NCI-H2196 treated with DMSO at 0.1 percent for 48 hours (cell line): ENCODE data around the gene ZNF814.
"Not testable (repeated sequence)": the region's sequence is repeated elsewhere in the genome, so short reads cannot be mapped to it uniquely, and the experiment has no call there.

Experiments
- DNase-seq: peaks from one replicate; lab custom pipeline; 2025; ENCODE audit not compliant: unreplicated experiment; lab: John Stamatoyannopoulos, UW

Gene ZNF814

DNA sequence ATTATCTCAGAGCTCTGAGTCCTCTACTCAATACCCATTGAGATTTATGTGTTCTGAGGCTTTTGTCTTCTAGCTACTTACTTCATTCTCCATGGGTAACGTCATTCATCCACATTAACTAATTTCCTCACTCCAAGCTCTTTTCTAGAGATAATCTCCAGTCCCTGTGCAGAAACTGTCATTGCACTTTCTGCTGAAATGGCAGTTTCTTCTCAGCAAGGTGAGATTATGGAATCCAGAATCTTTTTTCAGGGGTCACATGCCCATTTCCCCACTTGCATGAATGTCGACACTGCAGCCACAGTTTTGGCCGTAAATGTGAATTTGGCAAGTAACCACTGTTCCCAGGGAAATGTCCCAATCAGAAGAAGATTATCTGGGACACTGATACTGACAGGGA is 26.5 kb downstream of the ZNF814 start:
- DNase-seq: not testable (repeated sequence)

DNA sequence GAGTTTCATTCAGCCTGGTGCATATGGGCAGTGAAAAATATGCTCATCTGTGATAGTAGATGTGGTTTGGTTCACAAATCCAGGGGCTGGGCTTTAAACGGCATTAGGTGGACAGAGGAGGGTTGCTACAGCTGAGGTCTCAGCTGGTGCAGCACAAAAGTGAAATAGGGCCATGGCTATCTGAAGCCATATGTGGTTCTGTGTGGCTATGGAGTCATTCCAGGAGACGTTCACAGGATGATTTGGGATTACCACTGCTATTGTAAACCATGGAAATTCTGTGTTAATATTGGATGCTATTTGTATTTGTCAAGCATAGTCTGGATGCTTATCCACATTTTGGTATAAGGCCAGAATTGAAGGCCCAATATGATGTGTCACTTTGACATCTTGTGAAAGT is 34.7 kb downstream of the ZNF814 start:
- DNase-seq: not testable (repeated sequence)

DNA sequence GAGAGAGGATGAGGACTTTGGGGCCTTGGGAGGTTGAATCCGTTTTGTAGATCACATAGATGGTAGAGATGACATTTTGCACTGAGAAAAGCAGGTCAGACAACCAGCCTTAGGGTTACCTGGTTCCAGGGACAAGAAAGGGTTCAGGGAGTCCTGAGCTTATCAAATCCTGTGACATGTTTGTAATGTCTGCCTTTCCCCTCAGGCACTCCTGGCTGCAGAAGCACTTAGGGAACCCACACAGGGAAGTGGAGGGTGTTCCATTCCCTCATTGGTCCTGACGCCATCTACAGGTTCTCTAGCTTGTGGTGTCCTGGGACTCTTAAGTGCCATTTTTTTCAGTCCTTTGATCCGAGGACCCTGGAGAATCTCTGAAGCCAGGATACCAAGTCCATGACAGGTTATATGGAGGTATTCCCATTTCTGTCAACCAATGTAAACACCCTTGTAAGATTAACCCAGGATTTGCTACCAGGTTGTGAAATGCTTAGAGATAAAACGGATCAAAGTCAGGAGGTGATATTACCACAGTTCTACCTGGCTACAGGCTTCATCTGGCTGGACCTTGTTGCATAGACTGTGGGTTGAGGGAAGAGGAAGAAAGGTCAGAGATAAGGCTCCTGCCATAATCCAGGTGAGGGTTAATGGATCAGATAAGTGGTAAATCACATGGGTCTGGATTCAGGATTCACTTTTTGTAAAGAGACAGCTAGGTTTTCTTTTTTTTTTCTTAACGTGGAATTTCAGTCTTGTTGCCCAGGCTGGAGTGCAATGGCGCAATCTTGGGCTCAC is 36.8 kb downstream of the ZNF814 start:
- not testable (repeated sequence) for DNase-seq

DNA sequence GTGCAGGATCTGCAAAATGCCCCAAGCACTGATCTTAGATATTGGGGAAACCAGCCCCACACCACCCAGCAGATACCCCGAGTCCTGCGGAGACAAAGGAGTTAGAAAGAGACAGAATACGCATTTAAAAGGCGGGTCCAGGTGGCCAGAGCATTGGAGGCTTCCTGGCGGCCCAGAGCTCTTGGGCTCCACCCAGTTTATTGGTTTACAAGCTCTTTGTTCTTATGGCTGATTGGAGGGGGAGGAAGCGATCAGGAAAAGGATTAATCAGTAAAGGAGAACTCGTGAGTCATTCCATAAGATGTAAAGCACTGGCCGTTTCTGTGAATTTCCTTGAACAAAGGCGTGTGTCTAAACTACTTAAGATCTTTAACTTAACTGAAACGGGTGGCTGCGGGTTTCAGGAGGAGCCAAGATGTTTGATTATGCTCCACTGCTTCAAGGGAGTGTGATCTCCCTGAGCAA is 38.3 kb downstream of the ZNF814 start:
- DNase-seq: no peak

DNA sequence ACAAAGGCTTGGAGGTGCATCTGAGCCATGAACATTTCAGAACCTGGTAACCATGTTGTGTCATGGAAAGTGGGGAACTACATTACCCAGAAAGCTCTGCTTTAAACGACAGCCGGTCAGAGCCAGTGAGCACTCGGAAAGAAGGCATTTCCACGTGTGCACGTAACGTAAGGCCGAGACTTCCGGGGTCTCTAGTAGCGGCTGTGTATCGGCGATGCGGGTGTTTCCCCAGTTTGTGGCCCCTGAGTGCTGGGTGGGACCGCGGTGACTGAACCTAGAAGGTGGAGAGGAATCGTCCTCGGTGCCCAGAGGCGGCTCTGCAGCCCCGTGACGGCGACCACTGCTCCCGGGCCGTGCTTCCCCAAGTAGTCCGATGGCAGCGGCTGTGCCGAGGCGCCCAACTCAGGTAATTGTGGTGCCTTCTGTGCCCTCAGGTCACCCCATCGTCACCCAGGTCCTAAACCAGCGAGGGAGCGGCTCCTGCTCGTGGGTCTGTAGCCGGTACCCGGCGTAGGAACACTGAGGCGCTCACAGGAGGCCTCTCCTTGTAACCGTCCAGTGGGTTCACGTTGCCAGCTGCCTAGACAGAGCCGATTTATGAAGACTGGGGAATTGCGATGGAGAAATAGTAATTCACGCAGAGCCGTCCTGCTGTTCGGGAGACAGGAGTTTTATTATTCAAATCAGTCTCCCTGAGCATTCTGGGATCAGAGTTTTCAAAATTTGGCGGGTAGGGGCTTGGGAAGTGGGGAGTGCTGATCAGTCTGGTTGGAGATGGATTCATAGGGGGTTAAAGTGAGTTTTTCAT is 39.0 kb downstream of the ZNF814 start, which contains the start of gene ZNF587:
TSS of gene ZNF587 (plus strand) at position 194 of the 808 bp plus-strand sequence. CDS start at position 374, 180 bp downstream.
- DNase-seq: peak; percentile 51

DNA sequence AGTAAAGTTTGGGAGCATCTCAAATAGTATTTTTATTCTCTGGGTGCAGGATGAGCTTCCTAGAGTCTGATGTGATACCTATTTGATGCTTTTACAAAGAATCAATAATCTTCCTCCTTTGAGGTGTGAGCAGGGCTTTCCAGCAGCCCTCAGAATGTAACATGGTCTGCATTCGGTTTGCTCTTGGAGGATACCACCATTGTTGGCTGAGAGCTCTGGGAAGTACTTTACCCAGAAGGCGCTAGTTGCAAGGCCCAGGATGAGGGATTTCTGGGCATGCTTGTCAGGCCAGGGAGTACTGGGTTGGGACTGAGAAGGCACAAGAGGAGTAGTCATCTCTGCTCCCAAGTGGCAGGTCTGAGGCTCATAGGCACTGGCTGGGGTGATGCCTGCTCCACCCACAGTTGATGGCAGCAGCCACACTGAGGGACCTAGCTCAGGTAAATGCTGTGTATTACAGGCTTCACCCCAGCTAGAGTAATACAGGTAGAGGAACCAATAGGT is 39.6 kb downstream of the ZNF814 start:
- not testable (repeated sequence) for DNase-seq

DNA sequence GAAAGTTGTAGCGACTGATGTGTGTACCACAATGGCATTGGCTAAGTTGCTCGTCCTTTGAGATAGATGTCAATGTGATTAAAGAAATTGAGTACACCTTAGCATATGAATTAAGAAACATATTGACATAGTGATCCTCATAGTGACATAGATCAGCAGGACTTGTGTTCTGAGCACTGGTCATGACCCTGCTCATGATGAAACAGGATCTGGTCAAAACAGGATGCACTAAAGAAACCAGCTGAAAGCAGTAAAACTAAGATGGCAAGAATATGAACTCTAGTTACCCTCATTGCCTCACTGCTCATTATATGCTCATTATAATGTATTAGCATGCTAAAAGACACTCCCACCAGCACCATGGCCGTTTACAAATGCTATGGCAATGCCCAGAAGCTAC is 41.7 kb downstream of the ZNF814 start:
- not testable (repeated sequence) for DNase-seq

DNA sequence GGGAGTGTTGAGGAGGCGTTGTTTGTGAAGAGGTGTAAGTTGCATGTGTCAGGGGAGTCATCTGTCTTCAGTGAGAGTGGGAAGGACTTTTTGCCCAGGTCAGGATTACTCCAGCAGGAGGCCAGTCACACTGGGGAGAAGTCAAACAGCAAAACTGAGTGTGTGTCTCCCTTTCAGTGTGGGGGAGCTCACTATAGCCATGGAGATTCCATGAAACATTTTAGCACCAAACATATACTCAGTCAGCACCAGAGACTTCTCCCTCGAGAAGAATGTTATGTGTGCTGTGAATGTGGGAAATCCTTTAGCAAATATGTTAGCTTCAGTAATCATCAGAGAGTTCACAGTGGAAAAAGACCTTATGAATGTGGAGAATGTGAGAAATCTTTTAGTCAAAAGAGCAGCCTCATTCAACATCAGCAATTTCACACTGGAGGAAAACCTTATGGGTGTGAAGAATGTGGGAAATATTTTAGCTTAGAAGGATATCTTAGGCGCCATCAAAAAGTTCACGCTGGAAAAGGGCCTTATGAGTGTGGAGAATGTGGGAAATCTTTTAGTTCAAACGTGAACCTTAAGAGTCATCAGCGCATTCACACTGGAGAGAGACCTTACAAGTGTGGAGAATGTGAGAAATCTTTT is 47.6 kb downstream of the ZNF814 start:
- DNase-seq: no peak

DNA sequence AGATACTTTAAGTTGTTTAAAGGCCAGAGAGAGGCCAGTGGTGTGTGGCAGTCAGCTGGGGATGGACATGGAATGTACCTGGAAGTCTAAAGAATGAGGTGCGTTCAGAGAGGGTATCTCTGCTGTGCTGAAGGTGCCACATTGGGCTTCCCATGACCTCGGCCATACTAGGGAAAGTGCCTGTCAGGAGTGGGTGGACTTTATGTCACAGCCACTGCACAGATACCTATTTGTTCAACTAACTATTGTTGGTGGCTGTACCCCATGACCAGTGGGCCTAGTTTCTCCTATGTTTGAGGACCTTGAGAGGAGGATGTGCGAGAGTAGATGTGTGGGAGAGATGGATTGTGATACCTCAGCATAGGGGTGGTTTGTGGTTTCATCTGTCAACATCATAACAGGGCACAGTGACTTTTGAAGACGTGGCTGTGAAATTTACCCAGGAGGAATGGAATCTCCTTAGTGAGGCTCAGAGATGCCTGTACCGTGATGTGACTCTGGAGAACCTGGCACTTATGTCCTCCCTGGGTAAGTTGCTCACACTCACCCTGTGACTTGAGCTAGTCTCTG is 50.1 kb downstream of the ZNF814 start:
- not testable (repeated sequence) for DNase-seq

DNA sequence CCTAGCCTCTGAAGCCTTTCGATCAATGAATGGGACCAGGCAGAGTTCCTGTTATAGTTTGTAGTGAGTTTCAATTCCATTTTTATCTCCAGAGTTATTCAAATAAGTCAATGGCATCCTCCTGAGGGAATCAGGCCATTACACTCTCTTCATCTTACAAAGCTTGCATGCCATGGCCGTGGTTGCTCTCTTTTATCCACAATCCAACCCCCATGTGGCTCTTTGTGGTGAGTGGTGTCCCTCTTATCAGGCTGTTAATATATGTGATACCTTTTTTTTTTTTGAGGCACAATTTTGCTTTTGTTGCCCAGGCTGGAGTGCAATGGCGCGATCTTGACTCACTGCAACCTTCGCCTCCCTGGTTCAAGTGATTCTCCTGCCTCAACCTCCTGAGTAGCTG is 51.8 kb downstream of the ZNF814 start:
- DNase-seq: not testable (repeated sequence)

DNA sequence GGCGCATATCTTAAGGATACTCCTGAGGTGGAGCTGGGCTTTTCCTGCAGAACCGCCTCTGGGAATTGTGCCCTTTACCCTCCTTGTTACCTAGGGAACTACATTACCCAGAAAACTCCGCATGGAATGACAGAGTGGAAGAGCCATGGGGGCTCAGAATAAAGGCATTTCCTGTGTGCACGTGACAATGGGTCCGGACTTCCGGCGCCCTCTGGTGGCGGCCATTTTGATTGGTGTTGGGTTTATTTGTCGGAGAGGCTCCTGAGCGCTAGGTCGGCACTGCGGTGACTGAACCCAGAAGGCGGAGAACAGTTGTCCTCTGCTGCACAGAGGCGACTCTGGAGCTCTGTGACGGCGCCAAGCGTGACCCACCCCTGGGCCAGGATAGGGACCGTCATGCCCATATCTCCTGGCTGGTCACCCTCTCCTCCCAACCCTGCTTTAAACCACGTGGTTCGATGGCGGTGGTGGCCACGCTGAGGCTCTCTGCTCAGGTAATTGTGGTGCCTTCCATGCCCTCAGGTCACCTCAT is 58.7 kb downstream of the ZNF814 start, which contains the start of gene ZNF587B:
TSS of gene ZNF587B (plus strand) at position 229 of the 532 bp plus-strand sequence. CDS start at position 459, 230 bp downstream.
- DNase-seq: no peak

DNA sequence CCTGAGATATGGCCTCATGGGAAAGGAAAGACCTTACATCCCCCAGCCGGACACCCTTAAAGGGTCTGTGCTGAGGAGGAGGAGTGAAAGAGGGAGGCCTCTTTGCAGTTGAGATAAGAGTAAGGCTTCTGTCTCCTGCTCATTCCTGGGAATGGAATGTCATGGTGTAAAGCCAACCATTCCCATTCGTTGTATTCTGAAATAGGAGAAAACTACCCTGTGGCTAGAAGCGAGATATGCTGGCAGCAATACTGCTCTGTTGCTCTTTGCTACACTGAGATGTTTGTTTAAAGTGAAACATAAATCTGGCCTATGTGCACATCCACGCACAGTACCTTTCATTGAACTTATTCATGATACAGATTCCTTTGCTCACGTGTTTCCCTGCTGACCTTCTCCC is 59.5 kb downstream of the ZNF814 start:
- DNase-seq: no peak

DNA sequence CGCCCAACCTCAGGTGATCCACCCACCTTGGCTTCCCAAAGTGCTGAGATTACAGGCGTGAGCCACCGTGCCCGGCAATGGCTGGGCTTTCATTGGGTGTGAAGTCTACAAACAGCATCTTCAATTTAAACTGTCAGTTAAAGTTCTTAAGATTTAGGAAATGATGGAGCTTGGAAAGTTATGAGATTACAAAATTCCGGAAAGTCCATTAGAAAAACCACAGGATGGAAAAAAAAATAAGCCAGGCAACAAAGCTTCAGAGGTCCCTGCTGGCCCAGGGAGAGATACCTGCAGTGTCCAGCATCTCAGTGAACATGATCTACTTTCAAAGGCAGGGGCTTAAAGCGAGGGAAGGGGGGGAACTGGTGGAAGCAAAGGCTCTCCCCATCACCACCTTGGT is 63.3 kb downstream of the ZNF814 start:
- DNase-seq: no peak

DNA sequence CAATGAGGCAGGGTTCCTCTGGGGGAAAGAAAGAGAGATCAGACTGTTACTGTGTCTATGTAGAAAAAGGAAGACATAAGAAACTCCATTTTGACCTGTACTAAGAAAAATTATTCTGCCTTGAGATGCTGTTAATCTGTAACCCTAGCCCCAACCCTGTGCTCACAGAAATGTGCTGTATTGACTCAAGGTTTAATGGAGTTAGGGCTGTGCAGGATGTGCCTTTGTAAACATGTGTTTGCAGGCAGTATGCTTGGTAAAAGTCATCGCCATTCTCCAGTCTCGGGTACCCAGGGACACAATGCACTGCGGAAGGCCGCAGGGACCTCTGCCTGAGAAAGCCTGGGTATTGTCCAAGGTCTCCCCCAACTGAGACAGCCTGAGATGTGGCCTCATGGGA is 65.2 kb downstream of the ZNF814 start:
- not testable (repeated sequence) for DNase-seq

DNA sequence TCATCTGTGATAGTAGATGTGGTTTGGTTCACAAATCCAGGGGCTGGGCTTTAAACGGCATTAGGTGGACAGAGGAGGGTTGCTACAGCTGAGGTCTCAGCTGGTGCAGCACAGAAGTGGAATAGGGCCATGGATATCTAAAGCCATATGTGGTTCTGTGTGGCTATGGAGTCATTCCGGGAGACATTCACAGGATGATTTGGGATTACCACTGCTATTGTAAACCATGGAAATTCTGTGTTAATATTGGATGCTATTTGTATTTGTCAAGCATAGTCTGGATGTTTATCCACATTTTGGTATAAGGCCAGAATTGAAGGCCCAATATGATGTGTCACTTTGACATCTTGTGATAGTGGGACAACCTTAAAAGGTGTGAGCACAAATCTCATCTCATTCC is 65.7 kb downstream of the ZNF814 start:
- not testable (repeated sequence) for DNase-seq

DNA sequence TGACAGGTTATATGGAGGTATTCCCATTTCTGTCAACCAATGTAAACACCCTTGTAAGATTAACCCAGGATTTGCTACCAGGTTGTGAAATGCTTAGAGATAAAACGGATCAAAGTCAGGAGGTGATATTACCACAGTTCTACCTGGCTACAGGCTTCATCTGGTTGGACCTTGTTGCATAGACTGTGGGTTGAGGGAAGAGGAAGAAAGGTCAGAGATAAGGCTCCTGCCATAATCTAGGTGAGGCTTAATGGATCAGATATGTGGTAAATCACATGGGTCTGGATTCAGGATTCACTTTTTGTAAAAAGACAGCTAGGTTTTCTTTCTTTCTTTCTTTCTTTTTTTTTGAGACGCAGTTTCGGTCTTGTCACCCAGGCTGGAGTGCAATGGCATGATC is 67.3 kb downstream of the ZNF814 start:
- DNase-seq: not testable (repeated sequence)

DNA sequence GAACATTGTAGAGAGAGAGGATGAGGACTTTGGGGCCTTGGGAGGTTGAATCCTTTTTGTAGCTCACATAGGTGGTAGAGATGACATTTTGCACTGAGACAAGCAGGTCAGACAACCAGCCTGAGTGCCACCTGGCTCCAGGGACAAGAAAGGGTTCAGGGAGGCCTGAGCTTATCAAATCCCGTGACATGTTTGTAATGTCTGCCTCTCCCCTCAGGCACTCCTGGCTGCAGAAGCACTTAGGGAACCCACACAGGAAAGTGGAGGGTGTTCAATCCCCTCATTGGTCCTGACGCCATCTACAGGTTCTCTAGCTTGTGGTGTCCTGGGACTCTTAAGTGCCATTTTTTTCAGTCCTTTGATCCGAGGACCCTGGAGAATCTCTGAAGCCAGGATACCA is 67.7 kb downstream of the ZNF814 start:
- not testable (repeated sequence) for DNase-seq

DNA sequence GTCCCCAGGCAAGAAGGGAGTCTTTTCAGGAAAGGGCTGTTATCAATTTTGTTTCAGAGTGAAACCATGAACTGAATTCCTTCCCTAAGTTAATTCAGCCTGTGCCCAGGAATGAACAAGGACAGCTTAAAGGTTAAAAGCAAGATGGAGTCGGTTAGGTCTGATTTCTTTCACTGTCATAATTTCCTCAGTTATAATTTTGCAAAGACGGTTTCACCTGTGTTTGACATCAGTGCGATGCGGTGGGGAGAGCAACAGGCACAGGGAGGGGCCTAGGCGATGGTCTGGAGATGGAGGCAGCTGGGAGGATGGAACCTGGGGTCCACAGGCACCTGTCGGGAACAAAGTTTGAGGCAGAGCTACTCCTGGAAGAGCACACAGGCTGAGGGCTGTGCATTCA is 68.2 kb downstream of the ZNF814 start:
- DNase-seq: no peak

DNA sequence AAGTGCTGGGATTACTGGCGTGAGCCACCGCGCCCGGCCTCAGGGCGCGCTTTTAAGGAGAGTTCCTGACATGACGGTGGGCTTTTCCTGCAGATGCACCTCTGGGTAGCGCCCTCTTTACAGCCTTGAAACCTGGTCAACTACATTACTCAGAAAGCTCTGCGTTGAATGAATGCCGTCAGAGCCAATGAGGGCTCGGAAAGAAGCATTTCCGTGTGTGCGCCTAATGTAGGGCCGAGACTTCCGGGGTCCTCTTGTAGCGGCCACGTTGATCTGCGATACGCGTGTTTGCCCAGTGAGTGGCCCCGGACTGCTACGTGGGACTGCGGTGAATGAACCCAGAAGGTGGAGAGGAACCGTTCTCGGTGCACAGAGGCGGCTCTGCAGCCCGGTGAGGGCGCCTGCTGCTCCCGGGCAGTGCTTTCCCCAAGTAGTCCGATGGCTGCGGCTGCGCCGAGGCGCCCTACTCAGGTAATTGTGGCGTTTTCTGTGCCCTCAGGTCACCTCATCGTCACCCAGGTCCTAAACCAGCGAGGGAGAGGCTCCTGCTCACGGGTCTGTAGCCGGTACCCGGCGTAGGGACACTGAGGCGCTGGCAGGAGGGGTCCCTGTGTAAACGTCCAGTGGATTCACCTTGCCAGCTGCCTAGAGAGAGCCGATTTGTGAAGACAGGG is 69.2 kb downstream of the ZNF814 start:
- DNase-seq: peak; percentile 86

DNA sequence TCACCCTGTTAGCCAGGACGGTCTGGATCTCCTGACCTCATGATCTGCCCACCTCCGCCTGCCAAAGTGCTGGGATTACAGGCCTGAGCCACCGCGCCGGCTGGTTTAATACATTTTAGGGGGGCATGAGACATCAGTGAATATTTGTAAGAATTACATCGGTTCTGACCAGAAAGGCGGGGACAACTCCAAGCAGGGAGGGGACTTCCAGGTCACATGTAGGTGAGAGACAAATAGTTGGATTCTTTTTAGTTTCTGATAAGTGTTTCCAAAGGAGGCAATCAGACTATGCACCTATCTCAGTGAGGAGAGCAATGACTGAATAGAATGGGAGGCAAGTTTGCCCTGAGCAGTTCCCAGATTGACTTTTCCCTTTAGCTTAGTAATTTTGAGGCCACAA is 70.5 kb downstream of the ZNF814 start:
- no peak for DNase-seq
